K562 (cell line): ENCODE results near the gene PHF1. TPM values are rescaled to one million over a fixed set of nuclear protein-coding genes. Genes with fewer than 3 reads are reported as not detected.

Experiments used
- BRD4 ChIP-seq: fragments of 200-600 bp; sonication (generic); IDR thresholded peaks from 2 replicates; pipeline ENCODE4 v1.6.1; 2017; ENCODE audit warnings: inconsistent platforms
- BRD9 ChIP-seq: fragments of 450-650 bp; IDR thresholded peaks from 2 replicates; pipeline ENCODE4 v1.6.1; 2018; ENCODE audit warnings: low read depth; ENCODE audit not compliant: partially characterized antibody
- CREM ChIP-seq: IDR thresholded peaks from 2 replicates; pipeline ENCODE4 v1.6.1; 2014; ENCODE audit warnings: antibody characterized with exemption, low read depth
- KLF13 ChIP-seq: fragments of 450-650 bp; IDR thresholded peaks from 2 replicates; pipeline ENCODE4 v1.6.1; 2016; ENCODE audit warnings: missing genetic modification characterization, low read depth, mild to moderate bottlenecking, missing compliant biosample characterization, moderate library complexity, borderline replicate concordance
- NFIX ChIP-seq: fragments of 250-450 bp; sonication (Bioruptor Pico); IDR thresholded peaks from 2 replicates; pipeline ENCODE4 v1.4.0; 2020; ENCODE audit warnings: low read depth, mild to moderate bottlenecking, moderate library complexity
- NFYB ChIP-seq: IDR thresholded peaks from 2 replicates; pipeline ENCODE4 v1.6.1; 2011; ENCODE audit warnings: mild to moderate bottlenecking, moderate library complexity; ENCODE audit not compliant: insufficient read length; ENCODE audit errors: extremely low read depth
- PRPF4 ChIP-seq: fragments of 200-400 bp; formaldehyde crosslinking; IDR thresholded peaks from one replicate; pipeline ENCODE4 v1.6.1; 2017; ENCODE audit warnings: low read length, low read depth, mild to moderate bottlenecking; ENCODE audit not compliant: insufficient read depth, poor library complexity, severe bottlenecking
- RREB1 ChIP-seq: fragments of 250-450 bp; sonication (Bioruptor Pico); IDR thresholded peaks from 2 replicates; pipeline ENCODE4 v1.4.0; 2020
- TFAP4 ChIP-seq: sonication (generic); formaldehyde crosslinking; IDR thresholded peaks from 2 replicates; pipeline ENCODE4 v1.8.0; 2022; ENCODE audit warnings: missing genetic modification reagents, mild to moderate bottlenecking, moderate library complexity, borderline replicate concordance
- YY1 ChIP-seq, 3 experiments: IDR thresholded peaks; 2 replicates each; pipeline ENCODE4 v1.6.1; 2011; ENCODE audit warnings: low read length in 2 of 3, mild to moderate bottlenecking in 2 of 3, moderate library complexity in 2 of 3, borderline replicate concordance in 1 of 3, control low read depth in 1 of 3, low read depth in 1 of 3; ENCODE audit not compliant: insufficient read depth in 3 of 3, insufficient replicate concordance in 2 of 3, control insufficient read depth in 1 of 3, insufficient read length in 1 of 3; ENCODE audit errors: extremely low read depth in 1 of 3
- ZNF592 ChIP-seq: fragments of 450-650 bp; IDR thresholded peaks from 2 replicates; pipeline ENCODE4 v1.6.1; 2017; ENCODE audit warnings: antibody characterized with exemption, mild to moderate bottlenecking
- polyA plus RNA-seq, 8 experiments: library from polyadenylated mRNA; depleted of rRNA in 4 of 8; stranded (reverse) in 5 of 8; unstranded in 3 of 8; fragments of >200 nt; fragmentation: Nextera tagmentation in 2 of 8; fragmentation: Illumina TruSeq in 1 of 8; extraction: Ambion mirVana in 2 of 8; extraction: Trizol in 1 of 8; gene quantifications; 2 replicates each; pipeline versions ENCODE4 v1.2.1 to v1.2.3, GENCODE V29; 2011 to 2014; ENCODE audit warnings: inconsistent platforms in 1 of 8, missing spikeins in 1 of 8
- total RNA-seq, 7 experiments: library from RNA; depleted of rRNA in 6 of 7; stranded (reverse); fragments of >200 nt in 6 of 7; fragmentation: Illumina TruSeq in 2 of 7; extraction: Trizol in 2 of 7; gene quantifications; 2 replicates each; pipeline versions ENCODE4 v1.2.1 to v1.2.3, GENCODE V29; 2011 to 2021; ENCODE audit warnings: low replicate concordance in 1 of 7

PHF1 gene
- total and polyA plus RNA-seq, 9 of the 15 experiments (the other 6 are each of a cell fraction or from before 2014, with no cell fraction given) = 3.7 to 64.2 (median 33.7) TPM

GRCh38 chr6:33454009-33454946 lies 43.5 kb downstream of the PHF1 start, which contains the start of gene ZBTB9 (continued):
- TF ChIP-seq RREB1 (peak; percentile 51; the same call in 1 of the 2 replicates), NFYB (peak; percentile 67), YY1 (IDR thresholded peaks at IDR 0.05; ENCODE audit: borderline replicate concordance in 1 of 3, control insufficient read depth in 1 of 3, extremely low read depth in 1 of 3, insufficient read depth in 3 of 3, insufficient read length in 1 of 3, insufficient replicate concordance in 2 of 3, low read depth in 1 of 3, low read length in 2 of 3) (peak in 2 of 3 experiments; percentile 36 to 56), PRPF4 (no peak), CREM (peak; percentile 92), ZNF592 (no peak), BRD4 (no peak), NFIX (CRISPR knock-in tag) (no peak), KLF13 (tag) (peak; percentile 99), TFAP4 (CRISPR knock-in tag) (peak; percentile 94), BRD9 (no peak)
